ENCODE measurements around the gene SLC48A1. TPM values are rescaled to one million over a fixed set of nuclear protein-coding genes. Genes with fewer than 3 reads are reported as not detected.
"Not testable (repeated sequence)": the region's sequence is repeated elsewhere in the genome, so short reads cannot be mapped to it uniquely, and the experiment has no call there.

Gene SLC48A1
- total and polyA plus RNA-seq, 3 donors from 2014 or later = 21.0 to 32.0 (median 25.5) TPM

DNA sequence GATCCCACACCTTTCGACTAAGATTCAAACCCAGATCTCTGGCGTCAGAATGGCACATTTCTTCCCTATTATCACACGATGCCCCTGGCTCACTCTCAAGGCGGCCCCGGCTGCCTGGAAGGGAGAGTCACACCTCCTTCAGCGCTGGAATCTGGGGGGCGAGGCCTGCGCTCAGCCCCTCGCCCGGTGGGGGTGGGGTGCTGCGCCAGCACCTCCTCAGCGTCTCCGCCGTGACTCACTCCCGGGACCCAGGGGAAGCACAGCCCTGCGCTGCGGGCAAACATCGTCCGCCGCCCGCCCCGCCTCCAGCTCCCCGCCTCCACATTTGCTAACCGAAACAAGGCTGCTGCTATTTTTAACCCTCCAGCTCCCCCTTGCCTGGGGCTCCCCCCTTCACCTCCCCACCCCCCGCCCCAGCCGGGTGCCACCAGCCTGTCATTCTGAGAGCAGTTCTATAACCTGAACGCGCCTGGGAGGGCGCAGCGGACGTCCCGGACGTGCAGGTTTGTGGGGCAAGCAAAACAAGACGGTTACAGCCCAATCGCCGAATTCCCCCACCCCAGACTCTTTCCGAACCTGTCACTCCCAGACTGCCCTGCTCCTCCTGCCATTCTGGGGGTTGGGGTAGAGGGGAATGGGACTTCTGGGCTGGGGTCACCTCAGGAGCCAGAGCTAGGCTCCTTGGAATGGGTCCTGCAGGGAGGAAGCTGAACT lies 39.9 kb downstream of the SLC48A1 start:
- WGBS, 2 donors = 1% methylated on average over 10 to 37 of the region's 37 CpGs
- H3K9me3 ChIP-seq = no peaks in the 10 kb centered on the region
- intact Hi-C loops (cut with DNase I; ENCODE audit: low total_unique reads) = no loop called here
- H3K27me3 ChIP-seq = no peaks in the 10 kb centered on the region
- peak overlapping the region; percentile 22 to 59 for H3K4me3 ChIP-seq
- peak; percentile 88 for DNase-seq
- peak overlapping the region; percentile 91 to 94 for H3K27ac ChIP-seq
- TF ChIP-seq, protein P1, sequence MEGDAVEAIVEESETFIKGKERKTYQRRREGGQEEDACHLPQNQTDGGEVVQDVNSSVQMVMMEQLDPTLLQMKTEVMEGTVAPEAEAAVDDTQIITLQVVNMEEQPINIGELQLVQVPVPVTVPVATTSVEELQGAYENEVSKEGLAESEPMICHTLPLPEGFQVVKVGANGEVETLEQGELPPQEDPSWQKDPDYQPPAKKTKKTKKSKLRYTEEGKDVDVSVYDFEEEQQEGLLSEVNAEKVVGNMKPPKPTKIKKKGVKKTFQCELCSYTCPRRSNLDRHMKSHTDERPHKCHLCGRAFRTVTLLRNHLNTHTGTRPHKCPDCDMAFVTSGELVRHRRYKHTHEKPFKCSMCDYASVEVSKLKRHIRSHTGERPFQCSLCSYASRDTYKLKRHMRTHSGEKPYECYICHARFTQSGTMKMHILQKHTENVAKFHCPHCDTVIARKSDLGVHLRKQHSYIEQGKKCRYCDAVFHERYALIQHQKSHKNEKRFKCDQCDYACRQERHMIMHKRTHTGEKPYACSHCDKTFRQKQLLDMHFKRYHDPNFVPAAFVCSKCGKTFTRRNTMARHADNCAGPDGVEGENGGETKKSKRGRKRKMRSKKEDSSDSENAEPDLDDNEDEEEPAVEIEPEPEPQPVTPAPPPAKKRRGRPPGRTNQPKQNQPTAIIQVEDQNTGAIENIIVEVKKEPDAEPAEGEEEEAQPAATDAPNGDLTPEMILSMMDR (IDR thresholded peaks at IDR 0.05) = no peak
- no peak for TF ChIP-seq POLR2A (IDR thresholded peaks at IDR 0.05)
- H3K4me1 ChIP-seq = peaks cover 66% of the 10 kb centered on the region
- no peaks in the 10 kb centered on the region for H3K36me3 ChIP-seq (ENCODE audit: low read depth, missing control alignments)

DNA sequence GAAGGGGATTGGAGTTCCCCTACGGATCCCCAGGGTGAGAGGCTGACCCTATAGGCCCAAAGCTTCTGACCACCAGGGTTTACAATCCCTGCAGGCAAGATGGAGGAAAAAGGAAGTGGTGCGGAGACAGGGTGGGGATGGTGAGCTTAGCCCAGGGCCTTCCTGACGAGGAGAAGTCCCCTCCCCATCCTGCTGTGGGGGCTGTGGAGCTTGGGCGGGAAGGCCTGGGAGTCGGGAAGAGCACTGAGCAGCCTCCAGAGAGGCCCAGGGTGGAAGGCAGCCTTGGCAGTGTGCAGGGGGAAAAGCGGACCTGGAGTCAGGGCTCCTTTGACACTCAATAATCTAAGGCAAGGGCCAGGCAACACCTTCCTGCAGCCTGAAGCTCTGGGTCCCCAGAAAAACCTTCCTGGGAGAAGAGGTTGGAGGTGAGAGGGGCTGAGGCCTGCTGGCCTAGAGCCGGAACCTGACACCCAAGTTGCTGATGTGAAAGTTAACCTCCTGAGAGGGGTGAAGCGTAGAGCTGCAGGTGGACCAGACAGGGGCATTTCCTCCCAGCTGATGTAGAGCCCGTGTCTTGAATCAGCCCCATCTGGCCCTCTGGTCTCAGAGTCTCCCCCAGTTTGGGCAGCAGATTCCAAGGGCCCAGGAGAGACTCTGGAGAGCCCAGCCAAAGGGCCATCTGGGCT lies 40.6 kb downstream of the SLC48A1 start:
- H3K4me3 ChIP-seq = peak overlapping the region; percentile 22 to 59
- H3K27ac ChIP-seq = peak overlapping the region; percentile 91 to 94
- no peak for DNase-seq
- no peaks in the 10 kb centered on the region for H3K27me3 ChIP-seq
- intact Hi-C loops (cut with DNase I; ENCODE audit: low total_unique reads) = no loop called here
- no peak for TF ChIP-seq POLR2A (IDR thresholded peaks at IDR 0.05)
- 32 to 34% methylated on average over 9 of the region's 9 CpGs for whole genome bisulfite sequencing, 2 donors
- H3K4me1 ChIP-seq = peaks cover 64% of the 10 kb centered on the region
- H3K9me3 ChIP-seq = no peaks in the 10 kb centered on the region
- no peaks in the 10 kb centered on the region for H3K36me3 ChIP-seq (ENCODE audit: low read depth, missing control alignments)

DNA sequence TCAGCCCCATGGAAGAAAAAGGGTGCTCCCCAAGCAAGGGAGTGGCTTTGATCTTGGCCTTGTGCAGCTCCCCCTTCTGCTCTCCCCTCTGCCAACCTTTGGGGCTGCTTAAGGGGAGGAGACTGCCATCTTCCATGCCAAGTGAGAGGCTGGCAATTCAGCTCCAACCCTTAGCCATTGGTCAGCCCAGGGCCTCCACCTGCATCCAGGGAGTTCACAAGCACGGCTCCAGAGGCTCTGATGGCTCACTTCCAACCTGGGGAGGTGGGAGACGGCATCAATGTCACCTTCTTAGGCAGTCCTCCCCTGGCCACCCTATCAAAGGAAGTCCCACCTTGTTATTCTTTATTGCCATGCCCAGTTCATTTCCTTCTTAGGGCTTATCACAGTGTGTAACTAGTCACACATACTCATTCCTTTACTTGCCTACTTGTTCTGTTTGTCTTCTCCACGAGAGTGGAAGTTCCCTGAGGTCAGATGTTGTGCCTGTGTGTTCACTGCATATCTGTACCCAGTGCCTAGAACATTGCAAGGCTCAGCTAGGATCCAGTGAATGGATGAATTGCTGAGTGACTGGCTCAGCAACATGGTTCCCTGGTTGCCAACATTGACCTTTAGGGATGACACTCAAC lies 41.6 kb downstream of the SLC48A1 start:
- Histone ChIP-seq H3K9me3 (no peaks in the 10 kb centered on the region), H3K27me3 (no peaks in the 10 kb centered on the region), H3K4me3 (no peak overlapping the region), H3K4me1 (peaks cover 66% of the 10 kb centered on the region), H3K36me3 (ENCODE audit: low read depth, missing control alignments) (no peaks in the 10 kb centered on the region), H3K27ac (peak overlapping the region; percentile 91 to 94)
- TF ChIP-seq, protein P1 (IDR thresholded peaks at IDR 0.05) = no peak
- no peak for TF ChIP-seq POLR2A (IDR thresholded peaks at IDR 0.05)
- 61 to 85% methylated on average over 3 of the region's 3 CpGs for WGBS, 2 donors
- intact Hi-C loops (cut with DNase I; ENCODE audit: low total_unique reads) = no loop called here
- no peak for DNase-seq

DNA sequence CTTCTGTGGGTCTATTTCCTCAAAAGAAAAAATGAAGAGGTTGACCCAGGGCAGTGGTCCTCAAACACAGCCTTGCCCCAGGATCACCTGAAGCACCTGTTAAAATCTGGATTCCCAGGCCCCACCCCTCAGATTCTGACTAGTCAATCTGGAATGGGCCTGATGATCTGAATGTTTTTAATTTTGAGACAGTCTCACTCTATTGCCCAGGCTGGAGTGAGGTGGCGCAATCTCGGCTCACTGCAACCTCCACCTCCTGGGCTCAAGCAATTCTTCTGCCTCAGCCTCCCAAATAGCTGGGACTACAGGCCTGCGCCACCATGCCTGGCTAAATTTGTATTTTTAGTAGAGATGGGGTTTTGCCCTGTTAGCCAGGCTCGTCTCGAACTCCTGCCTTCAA lies 42.4 kb downstream of the SLC48A1 start:
- H3K27ac ChIP-seq = peak overlapping the region in 1 of 2 donors; percentile 91
- H3K4me3 ChIP-seq; intact Hi-C loops (cut with DNase I; ENCODE audit: low total_unique reads); DNase-seq; H3K36me3 ChIP-seq (ENCODE audit: low read depth, missing control alignments); H3K9me3 ChIP-seq; H3K27me3 ChIP-seq: not testable (repeated sequence)
- peaks cover 64% of the 10 kb centered on the region for H3K4me1 ChIP-seq
- 88 to 92% methylated on average over 5 of the region's 5 CpGs for WGBS, 2 donors

DNA sequence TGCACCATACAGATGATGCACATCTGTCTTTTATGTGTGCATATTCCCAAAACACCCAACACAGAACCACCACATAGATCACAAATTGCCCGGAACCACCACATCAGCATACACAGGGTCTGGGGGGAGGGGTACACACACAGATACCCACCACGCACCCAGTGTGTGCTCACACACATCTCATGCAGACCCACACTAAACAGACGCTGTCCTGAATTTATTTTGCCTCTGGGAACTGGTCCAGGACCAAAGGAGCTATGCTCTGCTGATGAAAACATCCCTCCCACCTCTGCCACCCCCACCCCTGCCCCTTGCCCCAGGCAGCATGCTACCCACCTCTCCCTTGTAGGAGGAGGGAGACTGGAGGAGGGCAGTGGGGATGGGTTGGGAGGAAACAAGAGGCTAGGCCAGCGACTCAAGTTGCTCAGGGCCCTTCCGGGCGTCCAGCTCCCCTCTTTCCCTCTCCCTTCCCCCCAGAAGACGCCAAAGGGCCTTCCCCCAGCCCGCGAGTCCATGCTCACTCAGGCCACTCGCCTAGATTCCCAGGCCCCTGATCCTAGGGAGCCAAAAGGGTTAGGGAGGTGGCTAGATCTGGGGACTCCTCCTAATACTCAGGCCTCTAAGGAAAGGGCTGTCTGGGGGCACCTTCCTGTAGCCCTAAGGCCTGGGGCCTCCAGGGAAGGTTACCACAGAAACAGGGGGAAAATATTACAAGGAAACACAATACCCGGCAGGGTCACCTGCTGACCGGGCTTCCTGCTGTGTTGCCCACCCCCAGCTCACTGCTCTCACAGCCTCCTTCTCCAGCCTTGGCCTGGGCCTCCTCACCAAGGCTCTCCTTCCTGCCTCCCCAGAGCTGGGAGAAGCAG lies 43.6 kb downstream of the SLC48A1 start:
- Histone ChIP-seq H3K9me3 (no peaks in the 10 kb centered on the region), H3K4me1 (peaks cover 64% of the 10 kb centered on the region), H3K36me3 (ENCODE audit: low read depth, missing control alignments) (no peaks in the 10 kb centered on the region), H3K27ac (peak overlapping the region; percentile 89 to 96), H3K27me3 (no peaks in the 10 kb centered on the region), H3K4me3 (no peak overlapping the region)
- TF ChIP-seq, protein P1 (IDR thresholded peaks at IDR 0.05) = no peak
- no peak for TF ChIP-seq POLR2A (IDR thresholded peaks at IDR 0.05)
- DNase-seq = no peak
- 52 to 53% methylated on average over 11 to 12 of the region's 12 CpGs for WGBS, 2 donors
- intact Hi-C loops (cut with DNase I; ENCODE audit: low total_unique reads) = no loop called here
